ENCODE results near the gene PSEN1. TPM values are rescaled to one million over a fixed set of nuclear protein-coding genes. Genes with fewer than 3 reads are reported as not detected.

The PSEN1 gene
- total and polyA plus RNA-seq, 12 donors, result 13.2 to 33.7 (median 24.1) TPM

DNA sequence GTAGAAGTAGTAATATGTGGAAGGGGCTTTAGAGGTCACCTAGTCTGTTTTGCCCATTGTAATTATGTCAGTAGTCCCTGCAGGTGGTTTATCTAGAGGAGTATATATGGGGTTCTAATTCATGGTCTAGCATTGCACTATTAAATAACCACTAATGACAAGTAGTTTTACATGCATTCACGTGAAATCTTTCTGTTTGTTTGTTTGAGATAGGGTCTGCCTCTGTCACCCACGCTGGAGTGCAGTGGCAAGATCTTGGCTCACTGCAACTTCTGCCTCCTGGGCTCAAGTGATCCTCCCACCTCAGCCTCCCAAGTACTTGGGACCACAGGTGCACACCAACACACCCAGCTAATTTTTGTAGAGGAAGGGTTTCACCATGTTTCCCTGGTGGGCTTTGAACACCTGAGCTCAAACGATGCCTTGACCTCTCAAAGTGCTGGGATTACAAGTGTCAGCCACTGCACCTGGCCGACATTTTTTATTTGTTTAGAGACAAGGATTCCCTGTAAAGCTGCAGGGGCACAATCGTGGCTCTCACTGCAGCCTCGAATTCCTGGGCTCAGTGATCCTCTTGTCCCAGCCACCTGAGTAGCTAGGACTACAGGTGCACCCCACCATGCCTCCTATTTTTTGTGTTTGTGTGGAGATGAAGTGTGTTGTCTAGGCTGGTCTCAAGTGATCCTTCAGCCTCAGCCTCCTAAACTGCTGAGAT lies 12.0 kb upstream of the PSEN1 start:
- Histone ChIP-seq H3K9me3 (no peaks in the 10 kb centered on the region), H3K27ac (no peak overlapping the region), H3K4me1 (no peaks in the 10 kb centered on the region), H3K36me3 (peaks cover 0 to 75% (median 4%) of the 10 kb centered on the region in 9 donors), H3K4me3 (no peak overlapping the region), H3K27me3 (no peaks in the 10 kb centered on the region)
- intact Hi-C loops (cut with DNase I), result no loop called here
- DNase-seq, result no peak
- no peak for ATAC-seq
- 74 to 81% methylated on average over 6 of the region's 6 CpGs for WGBS, 2 donors
- TF ChIP-seq, protein P1, sequence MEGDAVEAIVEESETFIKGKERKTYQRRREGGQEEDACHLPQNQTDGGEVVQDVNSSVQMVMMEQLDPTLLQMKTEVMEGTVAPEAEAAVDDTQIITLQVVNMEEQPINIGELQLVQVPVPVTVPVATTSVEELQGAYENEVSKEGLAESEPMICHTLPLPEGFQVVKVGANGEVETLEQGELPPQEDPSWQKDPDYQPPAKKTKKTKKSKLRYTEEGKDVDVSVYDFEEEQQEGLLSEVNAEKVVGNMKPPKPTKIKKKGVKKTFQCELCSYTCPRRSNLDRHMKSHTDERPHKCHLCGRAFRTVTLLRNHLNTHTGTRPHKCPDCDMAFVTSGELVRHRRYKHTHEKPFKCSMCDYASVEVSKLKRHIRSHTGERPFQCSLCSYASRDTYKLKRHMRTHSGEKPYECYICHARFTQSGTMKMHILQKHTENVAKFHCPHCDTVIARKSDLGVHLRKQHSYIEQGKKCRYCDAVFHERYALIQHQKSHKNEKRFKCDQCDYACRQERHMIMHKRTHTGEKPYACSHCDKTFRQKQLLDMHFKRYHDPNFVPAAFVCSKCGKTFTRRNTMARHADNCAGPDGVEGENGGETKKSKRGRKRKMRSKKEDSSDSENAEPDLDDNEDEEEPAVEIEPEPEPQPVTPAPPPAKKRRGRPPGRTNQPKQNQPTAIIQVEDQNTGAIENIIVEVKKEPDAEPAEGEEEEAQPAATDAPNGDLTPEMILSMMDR (IDR thresholded peaks at IDR 0.05), result no peak

DNA sequence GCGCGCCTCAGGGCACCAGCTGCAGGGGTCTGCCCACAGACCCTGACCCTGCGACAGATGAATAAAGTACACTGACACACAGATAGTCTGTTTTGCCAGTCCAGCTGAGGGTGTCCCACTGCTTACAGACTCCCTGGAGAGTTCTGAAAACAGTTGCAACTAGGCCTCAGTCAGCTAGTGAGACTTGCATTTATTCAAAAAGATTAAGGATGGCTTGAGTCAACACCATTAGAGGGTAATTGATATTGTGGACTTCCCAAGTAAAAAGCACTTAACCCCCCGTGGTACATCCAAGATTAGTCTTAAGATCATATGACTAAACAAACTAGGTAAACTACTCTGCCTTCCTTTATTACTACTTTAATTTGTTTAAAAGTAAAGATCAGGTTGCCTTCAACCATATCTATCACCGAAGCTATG lies 11.1 kb upstream of the PSEN1 start:
- intact Hi-C loops (cut with DNase I), result no loop called here
- Histone ChIP-seq H3K4me3 (no peak overlapping the region), H3K27me3 (no peaks in the 10 kb centered on the region), H3K9me3 (no peaks in the 10 kb centered on the region), H3K36me3 (peaks cover 0 to 67% (median 0%) of the 10 kb centered on the region in 9 donors), H3K4me1 (no peaks in the 10 kb centered on the region), H3K27ac (no peak overlapping the region)
- ATAC-seq (no peak), DNase-seq (no peak)
- 75 to 77% methylated on average over 5 of the region's 5 CpGs for WGBS, 2 donors
- TF ChIP-seq, protein P1 (IDR thresholded peaks at IDR 0.05), result no peak

DNA sequence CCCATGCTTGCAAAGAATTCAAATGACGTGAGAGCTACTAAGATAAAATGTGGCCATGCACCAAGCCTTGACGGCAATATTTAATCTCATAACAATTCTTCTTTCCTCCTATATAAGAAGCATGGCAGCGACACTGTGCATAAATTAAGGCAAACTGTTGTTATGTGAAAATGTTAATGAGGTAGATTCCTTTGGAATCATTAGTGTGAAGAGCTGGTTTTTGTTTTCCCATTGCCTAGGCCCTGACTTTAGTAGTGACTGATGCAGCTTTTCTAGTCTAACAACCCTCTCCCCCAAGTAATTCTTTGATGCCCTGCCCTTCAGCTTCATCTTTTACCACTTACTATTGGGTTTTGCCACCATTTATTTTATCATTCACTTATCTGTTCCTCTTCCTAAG lies 10.6 kb upstream of the PSEN1 start:
- H3K4me3 ChIP-seq, result no peak overlapping the region
- H3K36me3 ChIP-seq, result peaks cover 0 to 61% (median 0%) of the 10 kb centered on the region in 9 donors
- no peak overlapping the region for H3K27ac ChIP-seq
- no peaks in the 10 kb centered on the region for H3K9me3 ChIP-seq
- ATAC-seq (no peak), DNase-seq (no peak)
- H3K27me3 ChIP-seq, result no peaks in the 10 kb centered on the region
- WGBS, 2 donors, result 83 to 85% methylated on average over 3 of the region's 3 CpGs
- no peaks in the 10 kb centered on the region for H3K4me1 ChIP-seq
- TF ChIP-seq, protein P1 (IDR thresholded peaks at IDR 0.05), result no peak
- intact Hi-C loops (cut with DNase I), result no loop called here

DNA sequence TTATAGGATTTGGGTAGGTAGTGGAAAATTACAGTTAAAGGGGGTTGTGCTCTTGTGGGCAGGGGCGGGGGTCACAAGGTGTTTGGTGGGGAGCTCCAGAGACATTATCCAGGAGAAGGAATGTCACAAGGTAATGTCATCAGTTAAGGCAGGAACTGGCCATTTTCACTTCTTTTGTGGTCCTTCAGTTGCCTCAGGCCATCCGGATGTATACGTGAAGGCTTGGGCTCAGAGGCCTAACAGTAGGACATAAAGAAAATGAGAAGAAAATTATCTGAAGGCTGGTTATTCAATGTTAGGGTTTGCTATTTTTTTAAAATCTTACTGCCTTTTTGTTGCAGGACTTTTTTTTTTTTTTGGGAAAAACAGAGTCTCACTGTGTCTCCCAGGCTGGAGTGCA lies 2.5 kb upstream of the PSEN1 start:
- H3K27me3 ChIP-seq, result no peaks in the 10 kb centered on the region
- intact Hi-C loops (cut with DNase I), result no loop called here
- H3K27ac ChIP-seq, result no peak overlapping the region
- TF ChIP-seq, protein P1 (IDR thresholded peaks at IDR 0.05), result no peak
- H3K4me3 ChIP-seq, result no peak overlapping the region
- 93 to 94% methylated on average over 3 of the region's 3 CpGs for WGBS, 2 donors
- DNase-seq (no peak), ATAC-seq (no peak)
- peaks cover 0 to 13% (median 0%) of the 10 kb centered on the region in 11 donors for H3K9me3 ChIP-seq
- H3K36me3 ChIP-seq, result no peaks in the 10 kb centered on the region
- H3K4me1 ChIP-seq, result peaks cover 0 to 20% (median 16%) of the 10 kb centered on the region in 9 donors
